Measurements from ENCODE around the gene ZNF860.

ZNF860 gene

DNA sequence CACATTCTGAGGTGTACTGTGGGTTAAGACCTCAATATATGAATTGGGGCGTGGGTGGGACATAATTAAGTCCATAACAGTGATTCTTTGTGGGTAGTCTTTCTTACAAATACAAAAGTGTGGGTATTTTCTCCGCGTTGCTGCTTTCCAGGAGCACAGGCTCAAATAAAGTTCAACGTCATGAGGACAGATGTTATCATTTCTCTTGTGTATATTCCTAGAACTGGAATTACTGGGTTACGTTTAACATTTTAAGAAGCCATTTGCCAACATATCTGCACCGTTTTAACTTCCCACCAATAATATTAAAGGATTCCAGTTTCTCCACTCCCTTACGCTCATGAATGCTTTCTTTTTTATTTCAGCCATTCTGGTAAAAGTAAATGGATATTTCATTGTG is 39.6 kb downstream of the ZNF860 start:
- TF ChIP-seq SIN3A (IDR thresholded peaks at IDR 0.05; ENCODE audit: borderline replicate concordance, insufficient read depth, low read length) (no peak), POLR2AphosphoS5 (IDR thresholded peaks at IDR 0.05; ENCODE audit: low read depth, low read length) (no peak), TAF1 (IDR thresholded peaks at IDR 0.05; ENCODE audit: borderline replicate concordance, insufficient read depth, low read length) (no peak), FOXP2 (optimal IDR thresholded peaks at IDR 0.05; ENCODE audit: borderline replicate concordance, extremely low read depth, extremely low read length, insufficient read depth) (no peak)
- TF ChIP-seq, protein P1, sequence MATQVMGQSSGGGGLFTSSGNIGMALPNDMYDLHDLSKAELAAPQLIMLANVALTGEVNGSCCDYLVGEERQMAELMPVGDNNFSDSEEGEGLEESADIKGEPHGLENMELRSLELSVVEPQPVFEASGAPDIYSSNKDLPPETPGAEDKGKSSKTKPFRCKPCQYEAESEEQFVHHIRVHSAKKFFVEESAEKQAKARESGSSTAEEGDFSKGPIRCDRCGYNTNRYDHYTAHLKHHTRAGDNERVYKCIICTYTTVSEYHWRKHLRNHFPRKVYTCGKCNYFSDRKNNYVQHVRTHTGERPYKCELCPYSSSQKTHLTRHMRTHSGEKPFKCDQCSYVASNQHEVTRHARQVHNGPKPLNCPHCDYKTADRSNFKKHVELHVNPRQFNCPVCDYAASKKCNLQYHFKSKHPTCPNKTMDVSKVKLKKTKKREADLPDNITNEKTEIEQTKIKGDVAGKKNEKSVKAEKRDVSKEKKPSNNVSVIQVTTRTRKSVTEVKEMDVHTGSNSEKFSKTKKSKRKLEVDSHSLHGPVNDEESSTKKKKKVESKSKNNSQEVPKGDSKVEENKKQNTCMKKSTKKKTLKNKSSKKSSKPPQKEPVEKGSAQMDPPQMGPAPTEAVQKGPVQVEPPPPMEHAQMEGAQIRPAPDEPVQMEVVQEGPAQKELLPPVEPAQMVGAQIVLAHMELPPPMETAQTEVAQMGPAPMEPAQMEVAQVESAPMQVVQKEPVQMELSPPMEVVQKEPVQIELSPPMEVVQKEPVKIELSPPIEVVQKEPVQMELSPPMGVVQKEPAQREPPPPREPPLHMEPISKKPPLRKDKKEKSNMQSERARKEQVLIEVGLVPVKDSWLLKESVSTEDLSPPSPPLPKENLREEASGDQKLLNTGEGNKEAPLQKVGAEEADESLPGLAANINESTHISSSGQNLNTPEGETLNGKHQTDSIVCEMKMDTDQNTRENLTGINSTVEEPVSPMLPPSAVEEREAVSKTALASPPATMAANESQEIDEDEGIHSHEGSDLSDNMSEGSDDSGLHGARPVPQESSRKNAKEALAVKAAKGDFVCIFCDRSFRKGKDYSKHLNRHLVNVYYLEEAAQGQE (IDR thresholded peaks at IDR 0.05; ENCODE audit: insufficient read depth in 1 of 2, low read depth in 2 of 2, low read length in 2 of 2), result no peak

DNA sequence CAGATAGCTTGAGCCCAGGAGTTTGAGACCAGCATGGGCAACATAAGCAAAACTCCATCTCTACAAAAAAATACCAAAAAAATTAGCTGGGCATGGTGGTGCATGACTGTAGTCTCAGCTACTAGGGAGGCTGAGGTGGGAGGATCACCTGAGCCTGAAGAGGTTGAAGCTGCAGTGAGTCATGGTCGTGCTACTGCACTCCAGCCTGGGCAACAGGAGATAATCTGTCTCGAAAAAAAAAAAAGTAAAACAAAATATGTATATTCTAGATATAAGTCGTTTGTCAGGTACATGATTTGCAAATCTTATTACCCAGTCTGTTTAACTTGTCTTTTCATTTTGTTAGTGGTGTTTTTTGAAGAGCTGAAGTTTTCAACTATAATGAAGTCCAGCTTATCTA is 40.2 kb downstream of the ZNF860 start:
- TF ChIP-seq FOXP2 (optimal IDR thresholded peaks at IDR 0.05; ENCODE audit: borderline replicate concordance, extremely low read depth, extremely low read length, insufficient read depth) (no peak), TAF1 (IDR thresholded peaks at IDR 0.05; ENCODE audit: borderline replicate concordance, insufficient read depth, low read length) (no peak), SIN3A (IDR thresholded peaks at IDR 0.05; ENCODE audit: borderline replicate concordance, insufficient read depth, low read length) (no peak), POLR2AphosphoS5 (IDR thresholded peaks at IDR 0.05; ENCODE audit: low read depth, low read length) (no peak)
- TF ChIP-seq, protein P1 (IDR thresholded peaks at IDR 0.05; ENCODE audit: insufficient read depth in 1 of 2, low read depth in 2 of 2, low read length in 2 of 2), result no peak

- TF ChIP-seq, protein P1 (IDR thresholded peaks at IDR 0.05; ENCODE audit: insufficient read depth in 1 of 2, low read depth in 2 of 2, low read length in 2 of 2), result no peak
- TF ChIP-seq SIN3A (IDR thresholded peaks at IDR 0.05; ENCODE audit: borderline replicate concordance, insufficient read depth, low read length) (no peak), TAF1 (IDR thresholded peaks at IDR 0.05; ENCODE audit: borderline replicate concordance, insufficient read depth, low read length) (no peak), POLR2AphosphoS5 (IDR thresholded peaks at IDR 0.05; ENCODE audit: low read depth, low read length) (no peak), FOXP2 (optimal IDR thresholded peaks at IDR 0.05; ENCODE audit: borderline replicate concordance, extremely low read depth, extremely low read length, insufficient read depth) (no peak)
These were observed 41.4 kb downstream of the ZNF860 start for GRCh38 chr3:32022947-32023346.

DNA sequence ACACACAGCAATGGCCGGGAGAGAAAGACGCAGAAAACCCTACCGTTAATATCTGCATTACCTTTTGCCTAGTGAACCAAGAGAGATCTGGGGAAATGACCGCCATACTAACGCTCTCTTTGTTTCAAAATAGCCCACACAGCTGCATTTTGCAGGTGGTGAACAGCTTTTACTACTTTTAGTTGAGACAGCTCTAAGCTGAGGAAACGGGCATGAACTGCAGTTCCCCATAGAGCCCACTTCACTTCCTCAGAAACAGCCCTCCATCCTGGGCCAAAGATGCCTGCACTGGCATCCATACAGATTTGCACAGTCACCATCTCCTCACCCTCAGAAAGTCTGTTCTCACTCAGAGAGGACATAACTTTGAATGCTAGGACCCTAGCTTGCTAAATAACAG is 45.0 kb downstream of the ZNF860 start:
- no peak for TF ChIP-seq SIN3A (IDR thresholded peaks at IDR 0.05; ENCODE audit: borderline replicate concordance, insufficient read depth, low read length)
- TF ChIP-seq POLR2AphosphoS5 (IDR thresholded peaks at IDR 0.05; ENCODE audit: low read depth, low read length), result no peak
- no peak for TF ChIP-seq TAF1 (IDR thresholded peaks at IDR 0.05; ENCODE audit: borderline replicate concordance, insufficient read depth, low read length)
- no peak for TF ChIP-seq FOXP2 (optimal IDR thresholded peaks at IDR 0.05; ENCODE audit: borderline replicate concordance, extremely low read depth, extremely low read length, insufficient read depth)
- TF ChIP-seq, protein P1 (IDR thresholded peaks at IDR 0.05; ENCODE audit: insufficient read depth in 1 of 2, low read depth in 2 of 2, low read length in 2 of 2), result no peak

- TF ChIP-seq SIN3A (IDR thresholded peaks at IDR 0.05; ENCODE audit: borderline replicate concordance, insufficient read depth, low read length) (no peak), POLR2AphosphoS5 (IDR thresholded peaks at IDR 0.05; ENCODE audit: low read depth, low read length) (no peak), FOXP2 (optimal IDR thresholded peaks at IDR 0.05; ENCODE audit: borderline replicate concordance, extremely low read depth, extremely low read length, insufficient read depth) (no peak), TAF1 (IDR thresholded peaks at IDR 0.05; ENCODE audit: borderline replicate concordance, insufficient read depth, low read length) (no peak)
- TF ChIP-seq, protein P1 (IDR thresholded peaks at IDR 0.05; ENCODE audit: insufficient read depth in 1 of 2, low read depth in 2 of 2, low read length in 2 of 2), result no peak
These were observed 56.4 kb downstream of the ZNF860 start for GRCh38 chr3:32037932-32038267.

Measured in PFSK-1 (cell line).